ENCODE data around the gene TUBGCP2. TPM values are rescaled to one million over a fixed set of nuclear protein-coding genes. Genes with fewer than 3 reads are reported as not detected.

TUBGCP2 gene
- total RNA-seq, 1 experiment from 2014 or later, result 92.2 TPM

GRCh38 chr10:133312769-133313145, 4.1 kb upstream of the TUBGCP2 start:
- TF ChIP-seq CTCF (IDR thresholded peaks at IDR 0.05; ENCODE audit: insufficient read depth in 1 of 2, low read depth in 1 of 2, low read length in 1 of 2, severe bottlenecking in 1 of 2, unreplicated experiment in 1 of 2), result no peak
- Histone ChIP-seq H3K27me3 (replicated peaks; ENCODE audit: control insufficient read depth, insufficient read depth, low read length) (no peaks in the 10 kb centered on the region), H3K4me1 (no peaks in the 10 kb centered on the region), H3K36me3 (ENCODE audit: control insufficient read depth, insufficient read depth, low read length) (peaks cover 5% of the 10 kb centered on the region), H3K4me3 (ENCODE audit: low read depth, low read length) (no peak overlapping the region), H3K9me3 (no peaks in the 10 kb centered on the region)
- no peaks in the 10 kb centered on the region for H3K27me3 Mint-ChIP-seq (ENCODE audit: insufficient read depth, unreplicated experiment)
- CTCF ChIA-PET, result no interaction called here
- intact Hi-C loops (cut with micrococcal nuclease; ENCODE audit: unreplicated experiment), result no loop called here
- DNase-seq, result no peak
- peaks cover 4% of the 10 kb centered on the region for H3K4me1 Mint-ChIP-seq (ENCODE audit: low read depth, unreplicated experiment)
- peaks cover 44% of the 10 kb centered on the region for H3K36me3 Mint-ChIP-seq (ENCODE audit: insufficient read depth, unreplicated experiment)
- no TSS peak for BruUV-seq (replicated peaks)
- POLR2A ChIA-PET, result no interaction called here
- H3K9me3 Mint-ChIP-seq (ENCODE audit: unreplicated experiment), result no peaks in the 10 kb centered on the region
- H3K4me3 Mint-ChIP-seq (ENCODE audit: unreplicated experiment), result no peak overlapping the region
- no peak overlapping the region for H3K27ac Mint-ChIP-seq (ENCODE audit: unreplicated experiment)

GRCh38 chr10:133312016-133312768, 3.5 kb upstream of the TUBGCP2 start:
- no peaks in the 10 kb centered on the region for H3K9me3 Mint-ChIP-seq (ENCODE audit: unreplicated experiment)
- H3K27me3 Mint-ChIP-seq (ENCODE audit: insufficient read depth, unreplicated experiment), result no peaks in the 10 kb centered on the region
- POLR2A ChIA-PET, result no interaction called here
- BruUV-seq (replicated peaks), result no TSS peak
- CTCF ChIA-PET, result no interaction called here
- H3K4me1 Mint-ChIP-seq (ENCODE audit: low read depth, unreplicated experiment), result peaks cover 7% of the 10 kb centered on the region
- H3K36me3 ChIP-seq (ENCODE audit: control insufficient read depth, insufficient read depth, low read length), result peaks cover 5% of the 10 kb centered on the region
- no peak overlapping the region for H3K4me3 Mint-ChIP-seq (ENCODE audit: unreplicated experiment)
- DNase-seq, result no peak
- H3K36me3 Mint-ChIP-seq (ENCODE audit: insufficient read depth, unreplicated experiment), result peaks cover 47% of the 10 kb centered on the region
- no peak overlapping the region for H3K27ac Mint-ChIP-seq (ENCODE audit: unreplicated experiment)
- H3K9me3 ChIP-seq, result no peaks in the 10 kb centered on the region
- no peaks in the 10 kb centered on the region for H3K27me3 ChIP-seq (replicated peaks; ENCODE audit: control insufficient read depth, insufficient read depth, low read length)
- H3K4me3 ChIP-seq (ENCODE audit: low read depth, low read length), result no peak overlapping the region
- intact Hi-C loops (cut with micrococcal nuclease; ENCODE audit: unreplicated experiment), result no loop called here
- no peak for TF ChIP-seq CTCF (IDR thresholded peaks at IDR 0.05; ENCODE audit: insufficient read depth in 1 of 2, low read depth in 1 of 2, low read length in 1 of 2, severe bottlenecking in 1 of 2, unreplicated experiment in 1 of 2)
- H3K4me1 ChIP-seq, result peaks cover 4% of the 10 kb centered on the region

GRCh38 chr10:133311570-133311969, 2.9 kb upstream of the TUBGCP2 start:
- TF ChIP-seq CTCF (IDR thresholded peaks at IDR 0.05; ENCODE audit: insufficient read depth in 1 of 2, low read depth in 1 of 2, low read length in 1 of 2, severe bottlenecking in 1 of 2, unreplicated experiment in 1 of 2), result no peak
- Histone ChIP-seq H3K27me3 (replicated peaks; ENCODE audit: control insufficient read depth, insufficient read depth, low read length) (no peaks in the 10 kb centered on the region), H3K9me3 (no peaks in the 10 kb centered on the region), H3K4me1 (peaks cover 7% of the 10 kb centered on the region), H3K36me3 (ENCODE audit: control insufficient read depth, insufficient read depth, low read length) (peaks cover 6% of the 10 kb centered on the region), H3K4me3 (ENCODE audit: low read depth, low read length) (no peak overlapping the region)
- no peak for DNase-seq
- no TSS peak for BruUV-seq (replicated peaks)
- POLR2A ChIA-PET, result no interaction called here
- peaks cover 47% of the 10 kb centered on the region for H3K36me3 Mint-ChIP-seq (ENCODE audit: insufficient read depth, unreplicated experiment)
- no peaks in the 10 kb centered on the region for H3K9me3 Mint-ChIP-seq (ENCODE audit: unreplicated experiment)
- H3K4me1 Mint-ChIP-seq (ENCODE audit: low read depth, unreplicated experiment), result peaks cover 7% of the 10 kb centered on the region
- intact Hi-C loops (cut with micrococcal nuclease; ENCODE audit: unreplicated experiment), result no loop called here
- CTCF ChIA-PET, result no interaction called here
- no peak overlapping the region for H3K4me3 Mint-ChIP-seq (ENCODE audit: unreplicated experiment)
- H3K27ac Mint-ChIP-seq (ENCODE audit: unreplicated experiment), result no peak overlapping the region
- H3K27me3 Mint-ChIP-seq (ENCODE audit: insufficient read depth, unreplicated experiment), result no peaks in the 10 kb centered on the region
